K562 (cell line): ENCODE results near the gene DPP9. TPM values are rescaled to one million over a fixed set of nuclear protein-coding genes. Genes with fewer than 3 reads are reported as not detected.
A peak's percentile ranks its signal among the peaks of the same experiment; 100 is the strongest.

ENCODE experiments used
- ATAC-seq: fragments of 200-7000 bp; cut with Tn5 transposase; 3 replicates; pipeline ENCODE4 v1.9.1; 2020; ENCODE audit warnings: moderate library complexity
- BruUV-seq: library from RNA; stranded (reverse); fragments of 400-500 nt; replicated peaks from 2 replicates; lab custom pipeline; 2021; lab: Mats Ljungman, UMichigan
- CTCF ChIA-PET: fragments of 300-600 bp; formaldehyde crosslinking; extraction: SDS; loops from one replicate; lab custom pipeline; 2021; ENCODE audit warnings: low intra/inter-chr PET ratio; lab: Yijun Ruan, JAX
- POLR2A ChIA-PET: fragments of 300-600, 350-650 bp; sonication (Branson Sonifier 250); formaldehyde crosslinking; extraction: SDS; loops from one replicate; lab custom pipeline; 2021; ENCODE audit warnings: antibody characterized with exemption, inconsistent platforms; lab: Yijun Ruan, JAX
- DNase-seq, 4 experiments: peaks; one replicate each; pipeline versions ENCODE4 v3.0.0 to v3.0.0-alpha.2; 2011 to 2018; ENCODE audit warnings: low spot score in 3 of 4, mixed read lengths in 3 of 4; ENCODE audit errors: extremely low read depth in 1 of 4
- FAIRE-seq: peaks from 2 replicates; lab custom pipeline; 2011; peaks lifted over from hg19 to GRCh38; lab: Jason Lieb, UNC
- H2AFZ ChIP-seq: 2 replicates; pipeline ENCODE4 v1.6.0; 2011; ENCODE audit warnings: low read depth, low read length, control low read depth, inconsistent platforms
- H3K27ac ChIP-seq: fragments of 200-600 bp; 3 replicates; pipeline ENCODE4 v1.8.0; 2011; ENCODE audit warnings: low read depth, mild to moderate bottlenecking, control low read depth, inconsistent platforms, low read length, moderate library complexity, mixed read lengths; ENCODE audit errors: extremely low read depth
- H3K27me3 ChIP-seq, 2 experiments: fragments of 300-600 bp in 1 of 2; 2 replicates in 1 of 2; 3 replicates in 1 of 2; pipeline versions ENCODE4 v1.6.0 to v1.8.0; 2011; ENCODE audit warnings: inconsistent platforms in 2 of 2, low read length in 2 of 2, mild to moderate bottlenecking in 1 of 2, mixed read lengths in 1 of 2, moderate library complexity in 1 of 2; ENCODE audit not compliant: control insufficient read depth in 2 of 2, insufficient read depth in 2 of 2
- H3K36me3 ChIP-seq: fragments of 300-600 bp; 3 replicates; pipeline ENCODE4 v1.8.0; 2011; ENCODE audit warnings: mild to moderate bottlenecking, low read length, inconsistent platforms; ENCODE audit not compliant: control insufficient read depth, insufficient read depth
- H3K4me1 ChIP-seq, 2 experiments: fragments of 200-600 bp in 1 of 2; replicated peaks in 1 of 2; 2 replicates in 1 of 2; 3 replicates in 1 of 2; pipeline versions ENCODE4 v1.5.1 to v1.8.0; 2011; ENCODE audit warnings: inconsistent platforms in 2 of 2, low read length in 2 of 2, mild to moderate bottlenecking in 1 of 2, mixed read lengths in 1 of 2, moderate library complexity in 1 of 2; ENCODE audit not compliant: control insufficient read depth in 2 of 2, insufficient read depth in 2 of 2
- H3K4me2 ChIP-seq: 2 replicates; pipeline ENCODE4 v1.6.1; 2011; ENCODE audit warnings: low read length, control low read depth, inconsistent platforms, mixed read lengths; ENCODE audit not compliant: insufficient read depth
- H3K4me3 ChIP-seq: fragments of 200-600 bp; sonication (generic), shearing (Covaris generic); 2 replicates; pipeline ENCODE4 v1.5.1; 2016; ENCODE audit warnings: control low read depth, inconsistent platforms
- H3K79me2 ChIP-seq: fragments of 200-600 bp; 3 replicates; pipeline ENCODE4 v1.8.0; 2011; ENCODE audit warnings: low read length, inconsistent platforms; ENCODE audit not compliant: control insufficient read depth, insufficient read depth
- H3K9ac ChIP-seq, 2 experiments: 2 replicates each; pipeline versions ENCODE4 v1.6.0 to v1.6.1; 2011; ENCODE audit warnings: low read depth in 2 of 2, low read length in 2 of 2, control low read depth in 1 of 2, inconsistent platforms in 1 of 2, mild to moderate bottlenecking in 1 of 2, mixed read lengths in 1 of 2; ENCODE audit not compliant: insufficient read depth in 1 of 2
- H3K9me1 ChIP-seq: one replicate; pipeline ENCODE4 v1.6.0; 2011; ENCODE audit warnings: inconsistent platforms, mild to moderate bottlenecking, low read length, moderate library complexity; ENCODE audit not compliant: control insufficient read depth, insufficient read depth
- H3K9me3 ChIP-seq: replicated peaks from 2 replicates; pipeline ENCODE4 v1.5.1; 2011; ENCODE audit warnings: low read depth, low read length, inconsistent platforms; ENCODE audit not compliant: control insufficient read depth, insufficient read depth
- H4K20me1 ChIP-seq: replicated peaks from 2 replicates; pipeline ENCODE4 v1.6.1; 2011; ENCODE audit warnings: low read length, inconsistent platforms, mixed read lengths; ENCODE audit not compliant: control insufficient read depth, insufficient read depth
- CBX2 ChIP-seq: fragments of 200-600 bp; sonication (generic); IDR thresholded peaks from one replicate; pipeline ENCODE4 v1.6.1; 2012; ENCODE audit warnings: mild to moderate bottlenecking, low read length, inconsistent platforms; ENCODE audit not compliant: insufficient read depth, poor library complexity, severe bottlenecking
- FUS ChIP-seq: fragments of 200-400 bp; formaldehyde crosslinking; optimal IDR thresholded peaks from 2 replicates; pipeline ENCODE3; 2017; ENCODE audit warnings: low read depth, low read length
- HDAC1 ChIP-seq, 2 experiments: fragments of 450-650 bp; IDR thresholded peaks; 2 replicates each; pipeline ENCODE4 v1.6.1; 2016 to 2017; ENCODE audit warnings: inconsistent platforms in 1 of 2, mild to moderate bottlenecking in 1 of 2, moderate library complexity in 1 of 2
- HNRNPK ChIP-seq: fragments of 200-400 bp; formaldehyde crosslinking; IDR thresholded peaks from one replicate; pipeline ENCODE4 v1.6.1; 2018; ENCODE audit warnings: mild to moderate bottlenecking, low read depth, low read length; ENCODE audit not compliant: poor library complexity, severe bottlenecking
- KAT7 ChIP-seq: sonication (generic); formaldehyde crosslinking; IDR thresholded peaks from 2 replicates; pipeline ENCODE4 v1.8.0; 2022; ENCODE audit warnings: missing genetic modification reagents, mild to moderate bottlenecking, borderline replicate concordance
- PCBP1 ChIP-seq: fragments of 200-400 bp; formaldehyde crosslinking; IDR thresholded peaks from 2 replicates; pipeline ENCODE4 v1.6.1; 2018; ENCODE audit warnings: mild to moderate bottlenecking, low read depth, low read length; ENCODE audit not compliant: poor library complexity, severe bottlenecking
- POLR2G ChIP-seq: fragments of 200-400 bp; formaldehyde crosslinking; IDR thresholded peaks from 2 replicates; pipeline ENCODE4 v1.6.1; 2017; ENCODE audit warnings: low read depth, mild to moderate bottlenecking, antibody characterized with exemption, low read length, moderate library complexity
- SMARCA5 ChIP-seq: fragments of 450-650 bp; IDR thresholded peaks from 2 replicates; pipeline ENCODE4 v1.6.1; 2016
- ZNF197 ChIP-seq: fragments of 200-800 bp; sonication (Bioruptor generic); IDR thresholded peaks from 2 replicates; pipeline ENCODE4 v1.6.1; 2016; ENCODE audit warnings: low read depth, missing genetic modification characterization, missing compliant biosample characterization
- ZNF282 ChIP-seq: sonication (generic); formaldehyde crosslinking; IDR thresholded peaks from 2 replicates; pipeline ENCODE4 v1.8.1; 2023; ENCODE audit warnings: missing genetic modification reagents
- ZNF408 ChIP-seq: fragments of 250-450 bp; sonication (Bioruptor Pico); IDR thresholded peaks from 2 replicates; pipeline ENCODE4 v1.4.0; 2020; ENCODE audit warnings: low read depth, mild to moderate bottlenecking, moderate library complexity
- ZNF668 ChIP-seq: fragments of 250-450 bp; sonication (Bioruptor Pico); IDR thresholded peaks from 2 replicates; pipeline ENCODE4 v1.8.0; 2022; ENCODE audit warnings: mild to moderate bottlenecking, inconsistent platforms
- WGBS: fragments of 100-300 bp; shearing (Covaris generic); methylation state at CpG from one replicate; pipeline ENCODE4 v1.1.6; 2016; ENCODE audit warnings: low coverage, mixed read lengths; ENCODE audit not compliant: insufficient coverage; ENCODE audit errors: missing lambda C conversion rate; 5-methylcytosine and 5-hydroxymethylcytosine counted together
- in situ Hi-C: fragments of 300-500 bp; cut with MboI; formaldehyde crosslinking; loops from 4 replicates; pipeline ENCODE4 v1.15.0; 2018; ENCODE audit warnings: inconsistent platforms, mixed read lengths
- intact Hi-C: fragments of 100-400 bp; cut with micrococcal nuclease; formaldehyde crosslinking; loops from 2 replicates; pipeline ENCODE4 v1.14.2; 2022
- polyA plus RNA-seq, 8 experiments: library from polyadenylated mRNA; depleted of rRNA in 4 of 8; stranded (reverse) in 5 of 8; unstranded in 3 of 8; fragments of >200 nt; fragmentation: Nextera tagmentation in 2 of 8; fragmentation: Illumina TruSeq in 1 of 8; extraction: Ambion mirVana in 2 of 8; extraction: Trizol in 1 of 8; gene quantifications; 2 replicates each; pipeline versions ENCODE4 v1.2.1 to v1.2.3, GENCODE V29; 2011 to 2014; ENCODE audit warnings: inconsistent platforms in 1 of 8, missing spikeins in 1 of 8
- total RNA-seq, 7 experiments: library from RNA; depleted of rRNA in 6 of 7; stranded (reverse); fragments of >200 nt in 6 of 7; fragmentation: Illumina TruSeq in 2 of 7; extraction: Trizol in 2 of 7; gene quantifications; 2 replicates each; pipeline versions ENCODE4 v1.2.1 to v1.2.3, GENCODE V29; 2011 to 2021; ENCODE audit warnings: low replicate concordance in 1 of 7

Gene DPP9
- total and polyA plus RNA-seq, 9 of the 15 experiments (the other 6 are each of a cell fraction or from before 2014, with no cell fraction given) = 0.90 to 66.7 (median 24.5) TPM

DNA sequence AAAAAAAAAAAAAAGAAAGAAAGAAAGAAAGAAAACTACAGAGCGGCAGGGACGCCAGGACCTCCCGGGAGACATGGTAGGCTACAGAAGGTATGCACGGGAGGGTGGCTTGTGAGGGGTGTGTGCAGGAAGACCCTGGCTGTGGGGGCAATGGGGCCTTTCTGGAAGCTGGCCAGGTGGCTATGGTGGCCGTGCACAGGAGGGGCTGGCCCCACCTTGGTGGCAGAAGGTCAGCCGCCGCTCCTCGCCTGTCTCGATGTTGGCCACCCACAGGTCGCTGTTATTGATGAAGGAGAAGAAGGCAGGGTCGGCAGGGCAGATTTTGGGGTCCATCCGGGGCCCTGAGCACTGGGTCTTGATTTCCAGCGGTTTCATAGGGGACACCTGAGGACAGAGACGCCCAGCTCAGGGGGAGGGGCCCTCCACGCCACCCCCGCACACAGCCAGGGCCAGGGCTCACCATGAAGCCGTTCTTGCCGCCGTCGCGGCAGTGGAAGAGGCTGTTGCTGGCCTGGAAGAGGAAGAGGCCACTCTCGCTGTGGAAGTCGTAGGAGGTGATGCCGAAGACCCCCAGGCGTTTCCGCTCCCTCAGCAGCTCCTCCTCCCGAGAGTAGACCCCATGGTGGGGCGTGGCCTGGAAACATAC, 19.8 kb downstream of the DPP9 start:
- FAIRE-seq (no peak), DNase-seq (peak in 1 of 4 experiments; percentile 28), ATAC-seq (no peak)
- H2AFZ ChIP-seq = no peak overlapping the region
- no TSS peak for BruUV-seq
- WGBS = 91% methylated on average over 19 of the region's 28 CpGs
- H3K9ac ChIP-seq = peak overlapping the region in 1 of 2 experiments; percentile 4; a peak in 1 of 4 replicates
- peaks cover 75% of the 10 kb centered on the region; the same call in 2 of the 3 replicates for H3K36me3 ChIP-seq
- in situ Hi-C loops (no loop called here), intact Hi-C loops (no loop called here)
- no peak overlapping the region for H3K4me3 ChIP-seq
- H3K27ac ChIP-seq = no peak overlapping the region
- H4K20me1 ChIP-seq = no peaks in the 10 kb centered on the region
- H3K4me2 ChIP-seq = no peak overlapping the region
- no peak for TF ChIP-seq ZNF197
- peak; percentile 40; the same call in 1 of the 2 replicates for TF ChIP-seq POLR2G
- no peak for TF ChIP-seq FUS
- peaks cover 0 to 13% of the 10 kb centered on the region in 2 experiments; a peak in 1 of 5 replicates for H3K4me1 ChIP-seq
- POLR2A ChIA-PET = no interaction called here
- H3K9me3 ChIP-seq = no peaks in the 10 kb centered on the region
- CTCF ChIA-PET = no interaction called here
- H3K27me3 ChIP-seq = no peaks in the 10 kb centered on the region
- H3K79me2 ChIP-seq = no peaks in the 10 kb centered on the region
- H3K9me1 ChIP-seq = no peaks in the 10 kb centered on the region

DNA sequence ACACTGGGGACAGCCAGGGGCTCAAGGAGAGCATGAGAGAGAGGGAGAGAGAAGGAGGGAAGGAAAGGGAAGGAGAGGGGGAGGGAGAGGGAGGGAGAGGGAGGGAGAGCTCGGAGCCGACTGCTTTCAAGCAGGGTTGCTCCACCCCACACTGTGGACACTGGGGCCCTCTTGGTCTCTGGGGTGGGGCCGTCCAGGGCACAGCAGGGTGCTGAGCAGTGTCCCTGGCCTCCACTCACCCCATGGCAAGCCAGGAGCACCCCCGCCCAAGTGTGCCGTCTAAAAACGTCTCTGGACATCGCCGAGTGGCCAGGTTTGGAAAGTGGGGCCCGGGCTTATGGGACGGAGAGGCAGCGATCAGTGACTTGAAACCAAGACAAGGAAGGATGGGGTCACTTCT, 20.9 kb downstream of the DPP9 start:
- FAIRE-seq (no peak), DNase-seq (no peak), ATAC-seq (no peak)
- in situ Hi-C loops = no loop called here
- H2AFZ ChIP-seq = no peak overlapping the region
- H3K79me2 ChIP-seq = no peaks in the 10 kb centered on the region
- peaks cover 0 to 13% of the 10 kb centered on the region in 2 experiments; a peak in 1 of 5 replicates for H3K4me1 ChIP-seq
- H3K4me3 ChIP-seq = no peak overlapping the region
- CTCF ChIA-PET = no interaction called here
- H3K27me3 ChIP-seq = no peaks in the 10 kb centered on the region
- no peaks in the 10 kb centered on the region for H3K9me3 ChIP-seq
- H3K27ac ChIP-seq = no peak overlapping the region
- H3K9ac ChIP-seq = no peak overlapping the region; a peak in 1 of 4 replicates
- no peaks in the 10 kb centered on the region for H3K9me1 ChIP-seq
- intact Hi-C loops = no loop called here
- H4K20me1 ChIP-seq = no peaks in the 10 kb centered on the region
- BruUV-seq = no TSS peak
- no peak overlapping the region for H3K4me2 ChIP-seq
- POLR2A ChIA-PET = no interaction called here
- 91% methylated on average over 8 of the region's 11 CpGs for WGBS
- H3K36me3 ChIP-seq = peaks cover 78% of the 10 kb centered on the region; the same call in 2 of the 3 replicates
- TF ChIP-seq ZNF668 (no peak), SMARCA5 (no peak), HNRNPK (peak; percentile 66), HDAC1 (IDR thresholded peaks at IDR 0.05) (no peak), ZNF282 (CRISPR knock-in tag) (no peak), ZNF408 (no peak), PCBP1 (peak; percentile 88), KAT7 (CRISPR knock-in tag) (no peak), CBX2 (no peak)
